Ovary (tissue), 9 donors: ENCODE results near the gene PPP1R15B. TPM values are rescaled to one million over a fixed set of nuclear protein-coding genes. Genes with fewer than 3 reads are reported as not detected.

Source experiments
- DNase-seq, 5 donors: peaks; one replicate each; pipeline ENCODE4 v3.0.0-alpha.2; 2019 to 2020
- H3K27ac ChIP-seq, 2 donors: fragments of 200-600 bp; one replicate each; pipeline versions ENCODE4 v1.5.1 to v1.8.0; 2019 to 2022
- H3K27me3 ChIP-seq: fragments of 200-600 bp; one replicate; pipeline ENCODE4 v1.8.0; 2022
- H3K36me3 ChIP-seq: fragments of 200-600 bp; sonication (generic); one replicate; pipeline ENCODE4 v1.5.1; 2019
- H3K4me1 ChIP-seq: one replicate; pipeline ENCODE4 v1.8.1; 2013; ENCODE audit warnings: mild to moderate bottlenecking, moderate library complexity; ENCODE audit not compliant: insufficient read depth
- H3K4me3 ChIP-seq: fragments of 200-600 bp; sonication (generic); one replicate; pipeline ENCODE4 v1.5.1; 2017
- H3K9me3 ChIP-seq, 2 donors: fragments of 200-600 bp in 1 of 2; sonication (generic) in 1 of 2; one replicate each; pipeline versions ENCODE4 v1.5.1 to v1.8.1; 2013 to 2019; ENCODE audit warnings: mild to moderate bottlenecking in 1 of 2, moderate library complexity in 1 of 2
- EP300 ChIP-seq: sonication (generic); formaldehyde crosslinking; IDR thresholded peaks from one replicate; pipeline ENCODE4 v1.6.1; 2017; ENCODE audit warnings: antibody characterized with exemption
- POLR2A ChIP-seq: fragments of 450-650 bp; IDR thresholded peaks from one replicate; pipeline ENCODE4 v1.6.1; 2017; ENCODE audit warnings: antibody characterized with exemption, mild to moderate bottlenecking, moderate library complexity
- WGBS, 3 donors: extraction: QIAGEN DNeasy Blood & Tissue Kit in 1 of 3; methylation state at CpG; one replicate each; pipeline versions ENCODE4 v1.1.5 to v1.1.7; 2013 to 2017; 5-methylcytosine and 5-hydroxymethylcytosine counted together
- intact Hi-C, 4 donors: fragments of 100-400 bp; cut with DNase I; formaldehyde crosslinking; loops; one replicate each; pipeline versions ENCODE4 v1.11.0 to v1.15.1; 2022 to 2023
- polyA plus RNA-seq, 2 donors: library from polyadenylated mRNA; stranded (reverse); fragments of 200-250 nt in 1 of 2; fragments of 350-450 nt in 1 of 2; fragmentation: Illumina TruSeq in 1 of 2; extraction: RNeasy Lipid Tissue Mini Kit (QIAGEN cat#74804) in 1 of 2; gene quantifications; one replicate each; pipeline ENCODE4 v1.2.3, GENCODE V29; 2013 to 2014
- total RNA-seq, 7 donors: library from RNA; depleted of rRNA in 2 of 7; stranded (reverse); fragments of >200 nt in 2 of 7; fragmentation: NEBNext Ultra II Directional in 3 of 7; extraction: Animal tissue kit (Norgen Biotek cat#: 25700) in 3 of 7; gene quantifications; one replicate each; pipeline versions ENCODE4 v1.1.0 to v1.2.4, GENCODE V29; 2016 to 2023
- TF ChIP-seq, protein P1 (sequence below), 3 donors: fragments of 450-650 bp in 2 of 3; fragments of 200-600 bp in 1 of 3; IDR thresholded peaks; one replicate each; pipeline versions ENCODE4 v1.5.1 to v1.8.0; 2016 to 2022; ENCODE audit warnings: antibody characterized with exemption in 3 of 3, mild to moderate bottlenecking in 1 of 3
- donor health status: DM: no; HTN: no; CAD: no; lungs with moderate emphysema.
- donor health status: DM: no; HTN: no; CAD: no.
- donor health status: Bipolar disorder and iron deficiency.
- donor health status: DM: yes; HTN: yes; CAD: no.
- donor health status: DM: no; HTN: no; CAD: no.
- donor health status: DM: yes; HTN: yes; CAD: no.

PPP1R15B gene
- total and polyA plus RNA-seq, 9 donors, result 16.5 to 69.5 (median 35.4) TPM

DNA sequence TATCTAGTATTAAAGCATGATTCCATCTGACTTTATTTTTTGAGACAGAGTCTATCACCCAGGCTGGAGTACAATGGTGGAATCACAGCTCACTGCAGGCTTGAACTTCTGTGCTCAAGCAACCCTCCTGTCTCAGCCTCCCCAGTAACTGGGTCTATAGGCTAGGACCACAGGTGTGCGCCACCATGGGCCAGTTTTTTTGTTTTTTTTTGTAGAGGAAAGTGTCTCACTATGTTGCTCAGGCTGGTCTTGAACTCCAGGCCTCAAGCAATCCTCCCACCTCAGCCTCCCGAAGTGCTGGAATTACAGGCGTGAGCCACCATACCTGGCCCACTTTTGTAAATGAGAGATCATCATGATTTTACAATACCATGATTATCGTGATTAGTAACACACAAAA lies 9.2 kb downstream of the PPP1R15B start:
- no peak for TF ChIP-seq POLR2A
- no peak for TF ChIP-seq EP300
- TF ChIP-seq, protein P1, sequence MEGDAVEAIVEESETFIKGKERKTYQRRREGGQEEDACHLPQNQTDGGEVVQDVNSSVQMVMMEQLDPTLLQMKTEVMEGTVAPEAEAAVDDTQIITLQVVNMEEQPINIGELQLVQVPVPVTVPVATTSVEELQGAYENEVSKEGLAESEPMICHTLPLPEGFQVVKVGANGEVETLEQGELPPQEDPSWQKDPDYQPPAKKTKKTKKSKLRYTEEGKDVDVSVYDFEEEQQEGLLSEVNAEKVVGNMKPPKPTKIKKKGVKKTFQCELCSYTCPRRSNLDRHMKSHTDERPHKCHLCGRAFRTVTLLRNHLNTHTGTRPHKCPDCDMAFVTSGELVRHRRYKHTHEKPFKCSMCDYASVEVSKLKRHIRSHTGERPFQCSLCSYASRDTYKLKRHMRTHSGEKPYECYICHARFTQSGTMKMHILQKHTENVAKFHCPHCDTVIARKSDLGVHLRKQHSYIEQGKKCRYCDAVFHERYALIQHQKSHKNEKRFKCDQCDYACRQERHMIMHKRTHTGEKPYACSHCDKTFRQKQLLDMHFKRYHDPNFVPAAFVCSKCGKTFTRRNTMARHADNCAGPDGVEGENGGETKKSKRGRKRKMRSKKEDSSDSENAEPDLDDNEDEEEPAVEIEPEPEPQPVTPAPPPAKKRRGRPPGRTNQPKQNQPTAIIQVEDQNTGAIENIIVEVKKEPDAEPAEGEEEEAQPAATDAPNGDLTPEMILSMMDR (IDR thresholded peaks at IDR 0.05), result no peak
- no peaks in the 10 kb centered on the region for H3K9me3 ChIP-seq
- no peak overlapping the region for H3K27ac ChIP-seq
- H3K4me1 ChIP-seq, result peaks cover 2% of the 10 kb centered on the region
- WGBS, 3 donors, result 93 to 98% (median 97%) methylated on average over 4 of the region's 4 CpGs
- no peaks in the 10 kb centered on the region for H3K36me3 ChIP-seq
- no peak for DNase-seq
- H3K27me3 ChIP-seq, result no peaks in the 10 kb centered on the region
- H3K4me3 ChIP-seq, result no peak overlapping the region
- intact Hi-C loops, result no loop called here

DNA sequence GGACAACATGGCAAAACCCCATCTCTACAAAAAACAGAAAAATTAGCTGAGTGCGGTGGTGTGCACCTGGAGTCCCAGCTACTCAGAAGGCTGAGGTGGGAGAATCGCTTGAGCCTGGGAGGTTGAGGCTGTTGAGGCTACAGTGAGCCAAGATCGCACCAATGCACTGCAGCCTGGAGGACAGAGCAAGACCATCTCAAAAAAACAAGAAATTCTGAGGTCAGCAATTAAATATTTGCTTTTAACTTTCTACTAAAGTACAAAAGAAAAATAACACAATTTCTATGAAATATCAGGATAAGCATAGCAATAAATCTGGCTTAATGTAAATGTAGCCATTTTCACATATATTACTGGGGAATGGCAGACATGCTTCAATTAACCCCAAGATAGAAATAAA lies 9.9 kb downstream of the PPP1R15B start:
- H3K9me3 ChIP-seq, result no peaks in the 10 kb centered on the region
- WGBS, 3 donors, result 85 to 93% (median 86%) methylated on average over 3 of the region's 3 CpGs
- DNase-seq, result no peak
- no peak for TF ChIP-seq EP300
- H3K36me3 ChIP-seq, result no peaks in the 10 kb centered on the region
- no peaks in the 10 kb centered on the region for H3K27me3 ChIP-seq
- intact Hi-C loops, result no loop called here
- H3K27ac ChIP-seq, result no peak overlapping the region
- peaks cover 2% of the 10 kb centered on the region for H3K4me1 ChIP-seq
- no peak overlapping the region for H3K4me3 ChIP-seq

DNA sequence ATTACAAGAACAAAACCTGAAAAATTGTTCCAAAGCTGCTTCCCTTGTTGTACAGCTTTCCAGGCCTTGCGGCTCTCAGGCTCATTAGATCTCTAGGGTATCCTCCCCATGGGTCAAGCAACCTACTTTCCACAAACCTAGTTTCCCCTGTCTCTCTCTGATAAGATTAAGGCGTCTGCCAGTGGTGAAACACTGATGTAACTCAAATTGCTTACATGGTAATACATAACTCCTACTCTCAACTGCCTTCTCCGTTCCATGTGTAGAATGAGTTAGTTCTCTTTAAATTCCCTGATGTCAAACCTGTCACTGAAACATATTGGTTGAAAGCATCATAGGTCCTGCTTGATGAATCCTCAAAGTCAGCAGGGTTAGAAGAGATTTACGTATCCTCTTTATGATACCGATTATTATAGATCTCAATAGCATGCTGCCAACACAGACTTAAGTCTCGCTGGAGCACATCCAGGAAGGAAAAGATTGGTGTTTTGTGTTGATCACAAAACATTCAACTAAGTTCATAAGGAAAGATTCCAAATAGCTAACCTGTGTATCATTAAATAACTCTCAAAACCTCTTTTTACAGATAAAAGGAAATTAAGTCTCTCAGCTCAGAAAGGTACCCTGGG lies 10.6 kb downstream of the PPP1R15B start:
- H3K36me3 ChIP-seq, result no peaks in the 10 kb centered on the region
- WGBS, 3 donors, result 78 to 81% (median 78%) methylated on average over 6 of the region's 6 CpGs

GRCh38 chr1:204398197-204399125 lies 13.2 kb downstream of the PPP1R15B start:
- H3K36me3 ChIP-seq, result no peaks in the 10 kb centered on the region
- 69 to 74% (median 70%) methylated on average over 7 of the region's 7 CpGs for WGBS, 3 donors
- H3K27ac ChIP-seq, result no peak overlapping the region

More for the DNA sequence above, 10.6 kb downstream of the PPP1R15B start:
- DNase-seq, result no peak
- Histone ChIP-seq H3K27ac (no peak overlapping the region), H3K4me1 (no peaks in the 10 kb centered on the region), H3K27me3 (no peaks in the 10 kb centered on the region), H3K9me3 (no peaks in the 10 kb centered on the region), H3K4me3 (no peak overlapping the region)
- intact Hi-C loops, result no loop called here
- TF ChIP-seq EP300, result no peak
- TF ChIP-seq, protein P1 (IDR thresholded peaks at IDR 0.05), result no peak
- no peak for TF ChIP-seq POLR2A

More at GRCh38 chr1:204398197-204399125, 13.2 kb downstream of the PPP1R15B start:
- intact Hi-C loops, result no loop called here
- TF ChIP-seq, protein P1 (IDR thresholded peaks at IDR 0.05), result peak in 2 of 3 donors; percentile 30 to 54
- TF ChIP-seq EP300 (no peak), POLR2A (no peak)
- Histone ChIP-seq H3K27me3 (no peaks in the 10 kb centered on the region), H3K4me1 (no peaks in the 10 kb centered on the region), H3K9me3 (no peaks in the 10 kb centered on the region), H3K4me3 (no peak overlapping the region)
- DNase-seq, result peak in 2 of 5 donors; percentile 32 to 44
